ENCODE measurements around the gene ZNHIT1. TPM values are rescaled to one million over a fixed set of nuclear protein-coding genes. Genes with fewer than 3 reads are reported as not detected.

ZNHIT1 gene
- total RNA-seq, 1 donor from 2014 or later = 66.9 TPM

- Histone ChIP-seq H3K27me3 (ENCODE audit: control insufficient read depth, insufficient read depth, low read length) (peaks cover 63% of the 10 kb centered on the region), H3K4me3 (ENCODE audit: low read depth, low read length) (no peak overlapping the region), H3K36me3 (ENCODE audit: control insufficient read depth, insufficient read depth, low read length) (no peaks in the 10 kb centered on the region)
- DNase-seq (ENCODE audit: low read depth) (no peak), FAIRE-seq (no peak)
- no peak for TF ChIP-seq CTCF (IDR thresholded peaks at IDR 0.05; ENCODE audit: insufficient read depth, low read length, severe bottlenecking)
Measured at GRCh38 chr7:101170617-101171441, 47.1 kb upstream of the ZNHIT1 start.

GRCh38 chr7:101171442-101171837 lies 46.5 kb upstream of the ZNHIT1 start:
- DNase-seq (ENCODE audit: low read depth) (no peak), FAIRE-seq (no peak)
- Histone ChIP-seq H3K4me3 (ENCODE audit: low read depth, low read length) (no peak overlapping the region), H3K27me3 (ENCODE audit: control insufficient read depth, insufficient read depth, low read length) (peaks cover 62% of the 10 kb centered on the region), H3K36me3 (ENCODE audit: control insufficient read depth, insufficient read depth, low read length) (no peaks in the 10 kb centered on the region)
- peak; percentile 39 for TF ChIP-seq CTCF (IDR thresholded peaks at IDR 0.05; ENCODE audit: insufficient read depth, low read length, severe bottlenecking)

GRCh38 chr7:101172005-101172853 lies 45.7 kb upstream of the ZNHIT1 start:
- no peak for DNase-seq (ENCODE audit: low read depth)
- no peak for FAIRE-seq
- no peaks in the 10 kb centered on the region for H3K36me3 ChIP-seq (ENCODE audit: control insufficient read depth, insufficient read depth, low read length)
- TF ChIP-seq CTCF (IDR thresholded peaks at IDR 0.05; ENCODE audit: insufficient read depth, low read length, severe bottlenecking) = no peak
- H3K4me3 ChIP-seq (ENCODE audit: low read depth, low read length) = no peak overlapping the region
- H3K27me3 ChIP-seq (ENCODE audit: control insufficient read depth, insufficient read depth, low read length) = peaks cover 57% of the 10 kb centered on the region

GRCh38 chr7:101172854-101173751 lies 44.9 kb upstream of the ZNHIT1 start:
- Histone ChIP-seq H3K4me3 (ENCODE audit: low read depth, low read length) (peak overlapping the region; percentile 20), H3K27me3 (ENCODE audit: control insufficient read depth, insufficient read depth, low read length) (peaks cover 56% of the 10 kb centered on the region), H3K36me3 (ENCODE audit: control insufficient read depth, insufficient read depth, low read length) (no peaks in the 10 kb centered on the region)
- DNase-seq (ENCODE audit: low read depth) (peak; percentile 68), FAIRE-seq (no peak)
- TF ChIP-seq CTCF (IDR thresholded peaks at IDR 0.05; ENCODE audit: insufficient read depth, low read length, severe bottlenecking) = no peak

GRCh38 chr7:101173752-101174244 lies 44.2 kb upstream of the ZNHIT1 start:
- peak; percentile 63 for DNase-seq (ENCODE audit: low read depth)
- FAIRE-seq = no peak
- Histone ChIP-seq H3K4me3 (ENCODE audit: low read depth, low read length) (peak overlapping the region; percentile 20), H3K27me3 (ENCODE audit: control insufficient read depth, insufficient read depth, low read length) (peaks cover 58% of the 10 kb centered on the region), H3K36me3 (ENCODE audit: control insufficient read depth, insufficient read depth, low read length) (no peaks in the 10 kb centered on the region)
- no peak for TF ChIP-seq CTCF (IDR thresholded peaks at IDR 0.05; ENCODE audit: insufficient read depth, low read length, severe bottlenecking)

All from bronchial epithelial cell (primary cell).